Measurements from ENCODE around the gene SYT12. TPM values are rescaled to one million over a fixed set of nuclear protein-coding genes. Genes with fewer than 3 reads are reported as not detected.
"Not testable (repeated sequence)": the region's sequence is repeated elsewhere in the genome, so short reads cannot be mapped to it uniquely, and the experiment has no call there.

Gene SYT12
- total RNA-seq, 2 experiments from 2014 or later: not detected

- intact Hi-C loops (cut with micrococcal nuclease): no loop called here
- H3K9me3 Mint-ChIP-seq: peaks cover 11% of the 10 kb centered on the region
- no peak overlapping the region for H3K4me3 Mint-ChIP-seq
- peaks cover 4% of the 10 kb centered on the region for H3K36me3 Mint-ChIP-seq
- no peak overlapping the region for H3K27ac Mint-ChIP-seq
- H3K4me1 Mint-ChIP-seq (ENCODE audit: low read depth): peaks cover 4% of the 10 kb centered on the region
- POLR2A ChIA-PET: no interaction called here
- DNase-seq: no peak
- H3K27me3 Mint-ChIP-seq: peaks cover 4% of the 10 kb centered on the region
- CTCF ChIA-PET: no interaction called here
Observed at GRCh38 chr11:66983275-66983924, 39.5 kb upstream of the SYT12 start.

- ChIA-PET POLR2A (no interaction called here), CTCF (no interaction called here)
- Mint-ChIP-seq H3K4me1 (ENCODE audit: low read depth) (peaks cover 4% of the 10 kb centered on the region), H3K4me3 (no peak overlapping the region), H3K9me3 (no peaks in the 10 kb centered on the region), H3K27me3 (peaks cover 4% of the 10 kb centered on the region), H3K27ac (no peak overlapping the region), H3K36me3 (no peaks in the 10 kb centered on the region)
- no peak for DNase-seq
- intact Hi-C loops (cut with micrococcal nuclease): no loop called here
Observed at GRCh38 chr11:66985508-66986177, 37.3 kb upstream of the SYT12 start.

DNA sequence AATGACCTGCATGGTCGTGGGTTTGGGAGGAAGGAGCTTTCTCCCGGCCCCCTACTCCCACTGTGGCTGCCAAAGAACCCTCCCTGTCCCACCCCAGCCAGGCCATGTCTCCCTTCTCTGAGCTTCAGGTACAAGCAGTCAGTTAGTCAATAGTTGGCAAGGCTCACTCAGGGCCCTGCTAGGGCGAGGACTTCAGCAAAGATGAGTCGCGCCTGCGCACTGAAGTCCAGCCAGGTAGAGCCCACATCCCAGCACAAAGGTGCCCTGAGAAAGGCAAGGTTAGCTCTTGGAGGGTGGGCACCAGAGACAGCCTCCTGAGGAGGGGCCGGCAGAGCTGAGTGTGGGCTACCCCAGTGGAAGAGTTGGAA, 36.8 kb upstream of the SYT12 start:
- POLR2A ChIA-PET: no interaction called here
- H3K9me3 Mint-ChIP-seq: no peaks in the 10 kb centered on the region
- no peak for DNase-seq
- H3K36me3 Mint-ChIP-seq: no peaks in the 10 kb centered on the region
- CTCF ChIA-PET: no interaction called here
- H3K27me3 Mint-ChIP-seq: peaks cover 4% of the 10 kb centered on the region
- H3K4me3 Mint-ChIP-seq: no peak overlapping the region
- no peak overlapping the region for H3K27ac Mint-ChIP-seq
- H3K4me1 Mint-ChIP-seq (ENCODE audit: low read depth): peaks cover 4% of the 10 kb centered on the region
- intact Hi-C loops (cut with micrococcal nuclease): no loop called here

DNA sequence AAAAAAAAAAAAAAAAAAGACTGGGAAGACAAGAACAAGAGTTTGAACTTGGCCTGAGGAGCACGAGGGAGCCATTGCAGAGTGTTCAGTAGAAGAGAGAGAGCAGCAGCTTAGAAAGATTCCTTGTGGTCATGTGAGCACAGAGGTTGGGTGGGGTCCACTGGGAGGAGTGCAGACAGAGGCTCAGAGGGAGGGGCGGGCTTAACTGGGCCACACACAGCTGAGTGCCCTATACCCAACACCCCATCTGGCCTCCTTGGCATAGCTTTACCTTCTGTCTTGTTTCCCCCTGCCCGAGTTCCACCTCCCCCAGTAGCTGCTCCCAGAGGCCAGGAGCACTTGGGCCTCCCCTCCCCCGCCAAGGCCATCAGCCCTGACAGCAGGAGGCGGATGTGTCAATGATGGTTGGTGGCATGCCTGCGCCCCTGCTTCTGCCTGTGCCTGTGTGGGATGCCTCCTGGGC, 35.7 kb upstream of the SYT12 start:
- no peaks in the 10 kb centered on the region for H3K9me3 Mint-ChIP-seq
- CTCF ChIA-PET: no interaction called here
- H3K4me3 Mint-ChIP-seq: no peak overlapping the region
- intact Hi-C loops (cut with micrococcal nuclease): no loop called here
- DNase-seq: no peak
- H3K27me3 Mint-ChIP-seq: peaks cover 6% of the 10 kb centered on the region
- no peak overlapping the region for H3K27ac Mint-ChIP-seq
- POLR2A ChIA-PET: no interaction called here
- no peaks in the 10 kb centered on the region for H3K36me3 Mint-ChIP-seq
- H3K4me1 Mint-ChIP-seq (ENCODE audit: low read depth): peaks cover 1% of the 10 kb centered on the region

- POLR2A ChIA-PET: no interaction called here
- no peak overlapping the region for H3K4me3 Mint-ChIP-seq
- no peaks in the 10 kb centered on the region for H3K36me3 Mint-ChIP-seq
- no peak overlapping the region for H3K27ac Mint-ChIP-seq
- CTCF ChIA-PET: no interaction called here
- H3K9me3 Mint-ChIP-seq: no peaks in the 10 kb centered on the region
- intact Hi-C loops (cut with micrococcal nuclease): no loop called here
- DNase-seq: no peak
- H3K27me3 Mint-ChIP-seq: peaks cover 4% of the 10 kb centered on the region
- no peaks in the 10 kb centered on the region for H3K4me1 Mint-ChIP-seq (ENCODE audit: low read depth)
Observed at GRCh38 chr11:66987924-66988637, 34.9 kb upstream of the SYT12 start.

DNA sequence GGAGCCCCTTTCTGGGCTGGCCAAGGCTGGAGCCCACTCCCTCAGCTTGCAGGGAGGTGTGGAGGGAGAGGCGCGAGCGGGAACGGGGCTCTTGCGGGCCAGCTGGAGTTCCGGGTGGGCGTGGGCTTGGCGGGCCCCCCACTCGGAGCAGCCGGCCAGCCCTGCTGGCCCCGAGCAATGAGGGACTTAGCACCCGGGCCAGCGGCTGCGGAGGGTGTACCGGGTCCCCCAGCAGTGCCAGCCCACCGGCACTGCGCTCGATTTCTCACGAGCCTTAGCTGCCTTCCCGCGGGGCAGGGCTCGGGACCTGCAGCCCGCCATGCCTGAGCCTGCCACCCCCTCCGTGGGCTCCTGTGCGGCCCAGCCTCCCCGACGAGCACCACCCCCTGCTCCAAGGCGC, 34.2 kb upstream of the SYT12 start:
- DNase-seq; CTCF ChIA-PET; POLR2A ChIA-PET; H3K4me1 Mint-ChIP-seq (ENCODE audit: low read depth); intact Hi-C loops (cut with micrococcal nuclease); H3K27me3 Mint-ChIP-seq; H3K36me3 Mint-ChIP-seq; H3K9me3 Mint-ChIP-seq; H3K27ac Mint-ChIP-seq; H3K4me3 Mint-ChIP-seq: not testable (repeated sequence)

DNA sequence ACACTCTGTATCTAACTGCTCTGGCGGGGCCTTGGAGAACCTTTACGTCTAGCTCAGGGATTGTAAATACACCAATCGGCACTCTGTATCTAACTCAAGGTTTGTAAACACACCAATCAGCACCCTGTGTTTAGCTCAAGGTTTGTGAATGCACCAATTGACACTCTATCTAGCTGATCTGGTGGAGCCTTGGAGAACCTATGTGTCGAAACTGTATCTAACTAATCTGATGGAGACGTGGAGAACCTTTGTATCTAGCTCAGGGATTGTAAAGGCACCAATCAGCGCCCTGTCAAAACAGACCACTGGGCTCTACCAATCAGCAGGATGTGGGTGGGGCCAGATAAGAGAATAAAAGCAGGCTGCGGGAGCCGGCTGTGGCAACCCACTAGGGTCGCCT, 33.6 kb upstream of the SYT12 start:
- H3K9me3 Mint-ChIP-seq; DNase-seq; H3K4me1 Mint-ChIP-seq (ENCODE audit: low read depth); POLR2A ChIA-PET; H3K27ac Mint-ChIP-seq; H3K27me3 Mint-ChIP-seq; H3K4me3 Mint-ChIP-seq; H3K36me3 Mint-ChIP-seq; CTCF ChIA-PET; intact Hi-C loops (cut with micrococcal nuclease): not testable (repeated sequence)

- intact Hi-C loops (cut with micrococcal nuclease): no loop called here
- no peak overlapping the region for H3K27ac Mint-ChIP-seq
- peaks cover 8% of the 10 kb centered on the region for H3K27me3 Mint-ChIP-seq
Observed at GRCh38 chr11:66992041-66992440, 30.9 kb upstream of the SYT12 start.

GRCh38 chr11:66996609-66997273, 26.2 kb upstream of the SYT12 start:
- H3K9me3 Mint-ChIP-seq: no peaks in the 10 kb centered on the region
- H3K27ac Mint-ChIP-seq: no peak overlapping the region
- CTCF ChIA-PET: no interaction called here
- H3K4me3 Mint-ChIP-seq: no peak overlapping the region
- intact Hi-C loops (cut with micrococcal nuclease): no loop called here
- H3K4me1 Mint-ChIP-seq (ENCODE audit: low read depth): no peaks in the 10 kb centered on the region
- H3K27me3 Mint-ChIP-seq: peaks cover 12% of the 10 kb centered on the region
- no peaks in the 10 kb centered on the region for H3K36me3 Mint-ChIP-seq
- DNase-seq: no peak
- POLR2A ChIA-PET: no interaction called here

More at GRCh38 chr11:66992041-66992440, 30.9 kb upstream of the SYT12 start:
- ChIA-PET POLR2A (no interaction called here), CTCF (interaction anchor here (1.3 kb wide), 1 partner anchor 16 kb away, joined by 3 read pairs; no protein-coding TSS in a partner anchor)
- H3K9me3 Mint-ChIP-seq: no peaks in the 10 kb centered on the region
- no peak for DNase-seq
- H3K4me1 Mint-ChIP-seq (ENCODE audit: low read depth): no peaks in the 10 kb centered on the region
- H3K36me3 Mint-ChIP-seq: no peaks in the 10 kb centered on the region
- H3K4me3 Mint-ChIP-seq: no peak overlapping the region

DNA sequence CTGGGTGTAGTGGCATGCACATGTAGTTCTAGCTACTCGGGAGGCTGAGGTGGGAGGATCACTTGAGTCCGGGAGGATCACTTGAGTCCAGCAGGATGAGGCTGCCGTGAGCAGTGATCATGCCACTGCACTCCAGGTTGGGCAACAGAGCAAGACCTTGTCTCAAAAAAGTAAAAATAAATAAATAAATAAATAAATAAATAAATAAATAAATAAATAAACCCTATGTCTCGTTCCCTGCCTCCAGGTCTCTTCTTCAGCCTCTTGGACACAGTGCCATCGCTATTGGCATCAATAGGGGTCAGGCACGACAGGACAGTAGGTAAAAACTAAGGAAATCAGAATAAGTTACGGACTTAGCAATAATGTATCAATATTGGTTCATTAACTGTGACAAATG, 23.4 kb upstream of the SYT12 start:
- Mint-ChIP-seq H3K27ac (no peak overlapping the region), H3K9me3 (no peaks in the 10 kb centered on the region), H3K4me1 (ENCODE audit: low read depth) (no peaks in the 10 kb centered on the region), H3K27me3 (peaks cover 7% of the 10 kb centered on the region), H3K4me3 (no peak overlapping the region), H3K36me3 (no peaks in the 10 kb centered on the region)
- POLR2A ChIA-PET: no interaction called here
- no peak for DNase-seq
- intact Hi-C loops (cut with micrococcal nuclease): no loop called here
- CTCF ChIA-PET: no interaction called here

GRCh38 chr11:67001332-67001731, 21.6 kb upstream of the SYT12 start:
- CTCF ChIA-PET: no interaction called here
- no peaks in the 10 kb centered on the region for H3K36me3 Mint-ChIP-seq
- intact Hi-C loops (cut with micrococcal nuclease): no loop called here
- POLR2A ChIA-PET: no interaction called here
- H3K4me1 Mint-ChIP-seq (ENCODE audit: low read depth): peaks cover 1% of the 10 kb centered on the region
- no peak overlapping the region for H3K4me3 Mint-ChIP-seq
- no peak for DNase-seq
- H3K27ac Mint-ChIP-seq: no peak overlapping the region
- no peaks in the 10 kb centered on the region for H3K9me3 Mint-ChIP-seq
- peaks cover 7% of the 10 kb centered on the region for H3K27me3 Mint-ChIP-seq

GRCh38 chr11:67002297-67002913, 20.5 kb upstream of the SYT12 start:
- Mint-ChIP-seq H3K4me3 (no peak overlapping the region), H3K9me3 (no peaks in the 10 kb centered on the region), H3K4me1 (ENCODE audit: low read depth) (peaks cover 7% of the 10 kb centered on the region), H3K36me3 (no peaks in the 10 kb centered on the region), H3K27ac (no peak overlapping the region), H3K27me3 (peaks cover 2% of the 10 kb centered on the region)
- no peak for DNase-seq
- POLR2A ChIA-PET: no interaction called here
- intact Hi-C loops (cut with micrococcal nuclease): no loop called here
- CTCF ChIA-PET: no interaction called here
